Measurements from ENCODE around the gene GLYAT.

DNA sequence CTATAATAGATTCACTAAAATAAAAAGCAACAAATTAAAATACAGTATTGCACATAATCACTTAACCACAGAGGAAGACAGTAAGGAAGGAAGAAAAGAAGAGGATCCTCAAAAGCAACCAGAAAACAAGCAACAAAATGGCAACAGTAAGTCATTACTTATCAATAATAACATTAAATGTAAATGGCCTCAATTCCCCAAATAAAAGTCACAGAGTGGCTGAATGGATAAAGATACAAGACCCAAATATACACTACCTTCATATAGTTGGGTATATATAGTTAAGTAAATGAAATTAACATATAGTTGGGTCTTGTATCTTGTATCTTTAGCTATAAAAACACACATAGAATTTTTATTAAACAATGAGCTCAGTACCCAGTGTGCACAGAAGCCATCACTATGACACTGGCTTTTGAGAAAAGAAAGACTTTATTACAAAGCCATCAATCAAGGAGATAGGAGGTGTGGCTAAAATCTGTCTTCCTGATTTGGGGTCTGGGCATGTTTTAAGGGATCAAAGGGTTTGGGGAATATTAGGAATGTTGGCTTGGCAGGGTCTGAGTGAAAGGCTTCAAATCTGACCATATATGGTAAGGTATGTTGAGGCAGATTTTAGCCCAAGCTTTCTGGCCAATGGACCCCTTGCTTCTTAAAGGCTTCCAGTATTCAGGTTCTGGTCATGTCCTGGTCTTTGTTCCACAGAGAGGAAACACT lies 13.4 kb upstream of the GLYAT start:
- TF ChIP-seq, protein P1, sequence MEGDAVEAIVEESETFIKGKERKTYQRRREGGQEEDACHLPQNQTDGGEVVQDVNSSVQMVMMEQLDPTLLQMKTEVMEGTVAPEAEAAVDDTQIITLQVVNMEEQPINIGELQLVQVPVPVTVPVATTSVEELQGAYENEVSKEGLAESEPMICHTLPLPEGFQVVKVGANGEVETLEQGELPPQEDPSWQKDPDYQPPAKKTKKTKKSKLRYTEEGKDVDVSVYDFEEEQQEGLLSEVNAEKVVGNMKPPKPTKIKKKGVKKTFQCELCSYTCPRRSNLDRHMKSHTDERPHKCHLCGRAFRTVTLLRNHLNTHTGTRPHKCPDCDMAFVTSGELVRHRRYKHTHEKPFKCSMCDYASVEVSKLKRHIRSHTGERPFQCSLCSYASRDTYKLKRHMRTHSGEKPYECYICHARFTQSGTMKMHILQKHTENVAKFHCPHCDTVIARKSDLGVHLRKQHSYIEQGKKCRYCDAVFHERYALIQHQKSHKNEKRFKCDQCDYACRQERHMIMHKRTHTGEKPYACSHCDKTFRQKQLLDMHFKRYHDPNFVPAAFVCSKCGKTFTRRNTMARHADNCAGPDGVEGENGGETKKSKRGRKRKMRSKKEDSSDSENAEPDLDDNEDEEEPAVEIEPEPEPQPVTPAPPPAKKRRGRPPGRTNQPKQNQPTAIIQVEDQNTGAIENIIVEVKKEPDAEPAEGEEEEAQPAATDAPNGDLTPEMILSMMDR (conservative IDR thresholded peaks at IDR 0.05; ENCODE audit: low read depth, low read length): no peak
- no peak for TF ChIP-seq EZH2 (IDR thresholded peaks at IDR 0.05; ENCODE audit: borderline replicate concordance, low read depth, low read length, poor library complexity, severe bottlenecking)

All from A673 (cell line).